ENCODE results near the gene ANGPT4. TPM values are rescaled to one million over a fixed set of nuclear protein-coding genes. Genes with fewer than 3 reads are reported as not detected.

The ANGPT4 gene
- total RNA-seq, 1 donor = not detected

DNA sequence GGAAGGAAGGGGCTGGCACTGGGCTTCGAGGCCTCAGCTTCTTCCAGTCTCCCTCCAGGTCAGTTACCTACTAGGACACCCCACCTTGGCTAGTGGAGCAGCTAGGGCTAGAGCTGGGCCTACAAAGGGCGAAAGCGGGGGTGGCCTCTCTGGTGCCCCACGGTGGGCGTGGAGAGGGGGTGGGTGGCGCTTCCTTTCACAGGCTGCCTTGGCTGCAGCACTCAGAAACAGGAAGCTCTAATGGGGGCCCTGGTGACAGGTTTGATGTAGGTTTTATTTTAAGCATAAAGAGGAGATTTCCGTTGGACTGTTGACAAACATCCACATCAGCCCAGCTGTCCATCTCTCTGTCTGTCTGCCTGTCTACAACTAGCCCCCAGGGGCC is 69.2 kb downstream of the ANGPT4 start:
- no peak overlapping the region for H3K4me3 ChIP-seq (ENCODE audit: low read depth, low read length)
- TF ChIP-seq, protein P1, sequence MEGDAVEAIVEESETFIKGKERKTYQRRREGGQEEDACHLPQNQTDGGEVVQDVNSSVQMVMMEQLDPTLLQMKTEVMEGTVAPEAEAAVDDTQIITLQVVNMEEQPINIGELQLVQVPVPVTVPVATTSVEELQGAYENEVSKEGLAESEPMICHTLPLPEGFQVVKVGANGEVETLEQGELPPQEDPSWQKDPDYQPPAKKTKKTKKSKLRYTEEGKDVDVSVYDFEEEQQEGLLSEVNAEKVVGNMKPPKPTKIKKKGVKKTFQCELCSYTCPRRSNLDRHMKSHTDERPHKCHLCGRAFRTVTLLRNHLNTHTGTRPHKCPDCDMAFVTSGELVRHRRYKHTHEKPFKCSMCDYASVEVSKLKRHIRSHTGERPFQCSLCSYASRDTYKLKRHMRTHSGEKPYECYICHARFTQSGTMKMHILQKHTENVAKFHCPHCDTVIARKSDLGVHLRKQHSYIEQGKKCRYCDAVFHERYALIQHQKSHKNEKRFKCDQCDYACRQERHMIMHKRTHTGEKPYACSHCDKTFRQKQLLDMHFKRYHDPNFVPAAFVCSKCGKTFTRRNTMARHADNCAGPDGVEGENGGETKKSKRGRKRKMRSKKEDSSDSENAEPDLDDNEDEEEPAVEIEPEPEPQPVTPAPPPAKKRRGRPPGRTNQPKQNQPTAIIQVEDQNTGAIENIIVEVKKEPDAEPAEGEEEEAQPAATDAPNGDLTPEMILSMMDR (IDR thresholded peaks at IDR 0.05; ENCODE audit: insufficient read depth, low read length) = no peak
- DNase-seq (ENCODE audit: low read depth) = no peak

DNA sequence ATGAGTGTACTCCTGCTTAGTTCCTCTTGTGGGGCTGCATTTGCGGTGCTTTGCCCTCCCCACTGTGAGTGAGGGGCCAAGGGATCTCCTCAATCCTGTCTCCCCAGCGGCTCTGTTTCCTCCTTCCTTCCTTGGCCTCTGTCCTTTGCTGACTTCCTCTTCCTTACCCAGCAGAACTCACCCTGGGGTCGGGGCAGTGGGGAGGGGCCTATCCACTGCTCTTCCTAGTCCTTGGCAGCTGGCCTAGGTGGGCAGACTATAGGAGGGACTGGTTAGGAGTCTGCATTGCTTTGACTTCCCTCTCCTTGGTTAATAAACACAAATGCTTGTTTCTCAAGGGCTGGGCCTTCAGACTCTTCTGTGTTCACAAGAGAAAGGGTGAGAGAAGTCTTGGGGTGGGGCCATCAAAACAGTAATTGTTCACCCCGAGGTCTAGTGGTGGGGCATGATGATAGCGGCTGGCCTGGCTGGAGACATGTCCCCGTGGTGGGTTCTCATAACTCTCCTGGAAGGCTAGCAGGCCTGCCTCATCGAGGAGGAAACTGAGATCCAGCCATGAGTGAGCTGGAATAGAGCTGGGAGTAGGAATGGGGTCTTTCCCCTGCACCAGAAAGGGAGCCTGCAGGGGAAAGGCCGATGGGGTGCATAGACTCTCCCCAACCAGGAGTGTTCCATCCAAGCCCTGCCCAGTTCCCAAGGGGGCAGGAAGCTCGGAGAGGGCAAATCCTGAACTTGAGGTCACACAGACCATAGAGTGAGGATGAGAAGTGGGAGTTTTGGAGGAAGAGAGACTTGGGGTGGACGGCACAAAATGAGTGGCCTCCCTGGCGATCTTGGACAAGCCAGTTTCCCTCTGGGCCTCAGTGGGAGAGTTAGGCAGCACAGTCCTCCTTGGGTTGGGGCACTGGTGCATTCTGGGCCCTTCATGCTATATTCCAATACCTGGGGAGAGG is 69.9 kb downstream of the ANGPT4 start:
- DNase-seq (ENCODE audit: low read depth) = no peak
- no peak overlapping the region for H3K4me3 ChIP-seq (ENCODE audit: low read depth, low read length)
- TF ChIP-seq, protein P1 (IDR thresholded peaks at IDR 0.05; ENCODE audit: insufficient read depth, low read length) = no peak

DNA sequence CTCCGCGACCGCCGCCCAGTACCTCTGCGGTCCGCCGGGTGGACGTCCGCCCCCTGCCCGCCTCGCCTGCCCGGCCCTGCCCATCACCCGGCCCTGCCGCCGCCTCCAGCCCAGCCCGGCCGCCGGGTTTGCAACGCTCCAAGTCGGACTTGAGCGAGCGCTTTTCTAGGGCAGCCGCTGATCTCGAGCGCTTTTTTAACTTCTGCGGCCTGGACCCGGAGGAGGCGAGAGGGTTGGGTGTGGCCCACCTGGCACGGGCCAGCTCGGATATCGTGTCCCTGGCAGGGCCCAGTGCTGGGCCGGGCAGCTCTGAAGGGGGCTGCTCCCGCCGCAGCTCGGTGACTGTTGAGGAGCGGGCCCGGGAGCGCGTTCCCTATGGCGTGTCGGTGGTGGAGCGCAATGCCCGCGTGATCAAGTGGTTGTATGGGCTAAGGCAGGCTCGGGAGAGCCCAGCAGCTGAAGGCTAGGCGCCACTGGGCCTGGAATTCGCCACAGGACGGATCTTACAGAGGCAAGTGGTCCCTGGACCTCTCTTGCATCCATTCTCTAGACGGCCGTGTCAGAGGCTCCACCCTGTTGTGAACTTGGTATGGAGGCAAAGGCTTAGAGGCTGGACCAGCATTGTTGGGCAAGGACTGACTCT is 70.8 kb downstream of the ANGPT4 start:
- no peak for DNase-seq (ENCODE audit: low read depth)
- TF ChIP-seq, protein P1 (IDR thresholded peaks at IDR 0.05; ENCODE audit: insufficient read depth, low read length) = no peak
- no peak overlapping the region for H3K4me3 ChIP-seq (ENCODE audit: low read depth, low read length)

DNA sequence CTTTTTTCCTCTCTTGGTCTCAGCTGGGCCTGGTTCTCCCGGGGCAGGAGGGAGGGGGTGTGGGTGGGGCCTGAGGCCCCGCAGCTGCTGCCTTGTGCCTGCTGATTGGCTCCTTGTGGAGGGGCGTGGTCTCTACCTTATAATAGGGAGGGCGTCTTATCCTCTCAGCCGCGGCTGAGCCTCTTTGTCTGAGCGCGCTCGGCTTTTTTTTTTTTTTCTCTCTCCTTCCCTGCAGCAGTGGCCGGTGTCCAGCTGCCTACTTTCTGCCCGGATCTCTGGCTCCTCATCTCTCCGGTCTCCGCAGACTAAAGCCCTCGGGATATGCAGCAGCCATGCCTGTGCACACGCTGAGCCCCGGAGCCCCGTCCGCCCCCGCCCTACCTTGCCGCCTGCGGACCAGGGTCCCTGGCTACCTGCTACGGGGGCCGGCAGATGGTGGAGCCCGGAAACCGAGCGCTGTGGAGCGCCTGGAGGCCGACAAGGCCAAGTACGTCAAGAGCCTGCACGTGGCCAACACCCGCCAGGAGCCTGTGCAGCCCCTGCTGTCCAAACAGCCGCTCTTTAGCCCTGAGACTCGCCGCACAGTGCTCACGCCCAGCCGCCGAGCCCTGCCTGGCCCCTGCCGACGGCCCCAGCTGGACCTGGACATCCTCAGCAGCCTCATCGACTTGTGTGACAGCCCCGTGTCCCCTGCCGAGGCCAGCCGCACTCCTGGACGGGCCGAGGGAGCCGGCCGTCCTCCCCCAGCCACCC is 71.5 kb downstream of the ANGPT4 start:
- TF ChIP-seq, protein P1 (IDR thresholded peaks at IDR 0.05; ENCODE audit: insufficient read depth, low read length) = no peak
- DNase-seq (ENCODE audit: low read depth) = peak; percentile 86
- peak overlapping the region; percentile 53 for H3K4me3 ChIP-seq (ENCODE audit: low read depth, low read length)

DNA sequence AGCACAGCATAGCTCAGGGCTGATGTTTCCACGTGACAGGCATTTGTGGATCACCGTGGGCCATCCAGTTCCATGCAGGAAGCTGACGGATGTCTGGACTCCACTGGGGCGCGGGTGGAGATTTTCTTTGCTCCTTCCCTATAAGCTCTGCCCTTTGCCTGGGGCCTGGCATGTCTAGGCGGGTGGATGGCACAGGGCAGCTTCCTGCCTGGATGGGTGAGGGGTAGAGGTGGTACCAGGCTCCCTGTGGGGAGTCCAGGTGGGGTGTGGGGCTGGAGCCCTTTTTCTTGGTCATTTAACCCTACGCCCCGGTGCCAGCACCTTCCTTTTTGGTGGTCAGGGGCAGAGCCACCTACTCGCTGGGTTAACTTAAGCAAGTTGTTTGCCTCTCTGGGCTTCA is 72.2 kb downstream of the ANGPT4 start:
- TF ChIP-seq, protein P1 (IDR thresholded peaks at IDR 0.05; ENCODE audit: insufficient read depth, low read length) = no peak
- DNase-seq (ENCODE audit: low read depth) = no peak
- no peak overlapping the region for H3K4me3 ChIP-seq (ENCODE audit: low read depth, low read length)

DNA sequence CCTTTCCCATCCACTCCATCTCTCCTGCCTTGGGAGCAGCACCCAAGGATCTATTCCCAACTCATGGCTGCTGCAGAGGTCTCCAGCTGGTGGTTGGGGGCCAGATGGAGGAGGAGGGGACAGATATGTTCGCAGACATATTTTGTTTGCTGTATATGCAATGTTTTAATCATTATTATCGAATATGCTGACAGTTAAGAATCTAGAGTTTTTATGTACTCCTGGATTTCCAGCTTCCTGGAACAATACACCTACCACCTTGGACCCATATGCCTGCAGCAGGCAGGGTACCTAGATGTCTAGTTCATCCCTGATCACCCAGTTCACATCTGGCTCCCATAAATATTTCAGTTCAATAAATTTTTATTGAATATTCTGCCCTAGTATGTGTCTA is 73.6 kb downstream of the ANGPT4 start:
- no peak overlapping the region for H3K4me3 ChIP-seq (ENCODE audit: low read depth, low read length)
- TF ChIP-seq, protein P1 (IDR thresholded peaks at IDR 0.05; ENCODE audit: insufficient read depth, low read length) = no peak

More for the DNA sequence above, 73.6 kb downstream of the ANGPT4 start:
- no peak for DNase-seq (ENCODE audit: low read depth)
